Parathyroid adenoma (tissue), 2 donors: Measurements from ENCODE around the gene ACSM2A.
"Not testable (repeated sequence)": the region's sequence is repeated elsewhere in the genome, so short reads cannot be mapped to it uniquely, and the experiment has no call there.

Experiments used
- H2AFZ ChIP-seq: fragments of 300-600 bp; sonication (generic); one replicate; pipeline ENCODE4 v1.7.0; 2017; ENCODE audit warnings: antibody characterized with exemption, mild to moderate bottlenecking
- H3K27ac ChIP-seq: fragments of 300-600 bp; sonication (generic); one replicate; pipeline ENCODE4 v1.7.0; 2017
- H3K27me3 ChIP-seq: fragments of 300-600 bp; sonication (generic); one replicate; pipeline ENCODE4 v1.7.0; 2017; ENCODE audit warnings: low read length; ENCODE audit not compliant: control insufficient read depth, insufficient read depth
- H3K36me3 ChIP-seq: fragments of 300-600 bp; sonication (generic); one replicate; pipeline ENCODE4 v1.7.0; 2017; ENCODE audit warnings: low read length; ENCODE audit not compliant: control insufficient read depth, insufficient read depth
- H3K4me1 ChIP-seq: fragments of 300-600 bp; sonication (generic); one replicate; pipeline ENCODE4 v1.7.0; 2017; ENCODE audit warnings: control low read depth
- H3K4me2 ChIP-seq: fragments of 300-600 bp; sonication (generic); one replicate; pipeline ENCODE4 v1.7.0; 2017; ENCODE audit warnings: low read length
- H3K4me3 ChIP-seq: fragments of 300-600 bp; sonication (generic); one replicate; pipeline ENCODE4 v1.7.0; 2017; ENCODE audit warnings: low read depth, low read length
- H3K79me2 ChIP-seq: fragments of 300-600 bp; sonication (generic); one replicate; pipeline ENCODE4 v1.7.0; 2017; ENCODE audit warnings: control low read depth
- H3K9ac ChIP-seq: fragments of 300-600 bp; sonication (generic); one replicate; pipeline ENCODE4 v1.7.0; 2017; ENCODE audit warnings: mild to moderate bottlenecking
- H3K9me3 ChIP-seq: fragments of 300-600 bp; sonication (generic); one replicate; pipeline ENCODE4 v1.7.0; 2017; ENCODE audit warnings: low read length; ENCODE audit not compliant: control insufficient read depth
- TF ChIP-seq, protein P1 (sequence below): fragments of 300-600 bp; sonication (generic); IDR thresholded peaks from one replicate; pipeline ENCODE4 v1.7.0; 2017; ENCODE audit warnings: antibody characterized with exemption, mild to moderate bottlenecking
- donor health status: primary hyperparathyroidism.

The ACSM2A gene

DNA sequence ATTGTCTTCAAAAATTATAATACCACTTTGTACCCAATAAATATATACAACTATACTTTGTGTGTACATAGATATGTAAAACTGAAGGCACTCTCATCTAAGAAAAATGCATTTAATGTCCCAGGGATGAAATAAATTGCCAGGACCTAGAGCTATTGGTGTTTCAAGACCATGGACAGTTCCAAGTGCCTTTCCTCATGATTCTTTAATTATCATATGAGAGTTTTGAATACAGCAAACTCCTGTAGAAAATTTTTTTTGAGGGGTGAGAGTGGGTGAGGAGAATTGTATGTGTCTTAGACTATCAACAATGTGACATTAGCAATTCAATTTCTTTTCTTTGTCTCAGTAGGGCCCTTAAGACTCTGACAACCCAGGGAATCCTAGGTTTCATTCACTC lies 17.6 kb downstream of the ACSM2A start:
- H3K9ac ChIP-seq, H3K36me3 ChIP-seq, H3K9me3 ChIP-seq, H3K79me2 ChIP-seq, H3K4me1 ChIP-seq, H3K27ac ChIP-seq, H2AFZ ChIP-seq, H3K27me3 ChIP-seq, H3K4me2 ChIP-seq, H3K4me3 ChIP-seq: not testable (repeated sequence)

GRCh38 chr16:20469930-20470329 lies 18.6 kb downstream of the ACSM2A start:
- H3K9ac ChIP-seq, H3K36me3 ChIP-seq, H3K4me2 ChIP-seq, H3K79me2 ChIP-seq, H3K27ac ChIP-seq, H3K4me3 ChIP-seq, H2AFZ ChIP-seq, H3K4me1 ChIP-seq, H3K9me3 ChIP-seq, H3K27me3 ChIP-seq: not testable (repeated sequence)

GRCh38 chr16:20470732-20471131 lies 19.4 kb downstream of the ACSM2A start:
- H3K9me3 ChIP-seq, H3K4me2 ChIP-seq, H3K79me2 ChIP-seq, H3K4me1 ChIP-seq, H3K27ac ChIP-seq, H3K27me3 ChIP-seq, H3K36me3 ChIP-seq, H3K4me3 ChIP-seq, H3K9ac ChIP-seq, H2AFZ ChIP-seq: not testable (repeated sequence)

GRCh38 chr16:20477188-20477744 lies 25.9 kb downstream of the ACSM2A start:
- H3K9ac ChIP-seq, H3K9me3 ChIP-seq, H2AFZ ChIP-seq, H3K27ac ChIP-seq, H3K27me3 ChIP-seq, H3K79me2 ChIP-seq, H3K4me1 ChIP-seq, H3K36me3 ChIP-seq, H3K4me2 ChIP-seq, H3K4me3 ChIP-seq: not testable (repeated sequence)

DNA sequence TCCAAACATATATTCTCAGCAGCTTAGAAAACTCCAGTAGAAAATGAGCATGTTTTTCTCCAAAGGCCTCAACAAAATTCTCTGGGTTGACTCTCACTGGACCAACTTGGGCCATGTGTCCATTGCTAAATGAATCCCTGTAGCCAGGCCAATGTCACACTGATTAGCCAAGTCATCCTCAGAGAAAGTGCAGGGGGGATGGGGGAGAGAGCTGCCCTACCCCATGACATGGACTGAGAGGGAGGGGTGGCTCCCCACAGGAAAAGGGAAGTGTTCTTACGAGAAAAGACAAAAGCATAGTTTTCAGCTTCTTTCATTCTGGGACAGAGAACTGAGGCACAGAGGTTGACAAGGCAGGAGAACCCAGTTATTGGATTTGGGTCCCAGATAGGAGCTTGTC lies 32.7 kb downstream of the ACSM2A start:
- not testable (repeated sequence) for H3K79me2 ChIP-seq, H3K4me2 ChIP-seq, H3K4me3 ChIP-seq, H3K36me3 ChIP-seq, H2AFZ ChIP-seq, H3K27me3 ChIP-seq, H3K27ac ChIP-seq, H3K9me3 ChIP-seq, H3K4me1 ChIP-seq, H3K9ac ChIP-seq

DNA sequence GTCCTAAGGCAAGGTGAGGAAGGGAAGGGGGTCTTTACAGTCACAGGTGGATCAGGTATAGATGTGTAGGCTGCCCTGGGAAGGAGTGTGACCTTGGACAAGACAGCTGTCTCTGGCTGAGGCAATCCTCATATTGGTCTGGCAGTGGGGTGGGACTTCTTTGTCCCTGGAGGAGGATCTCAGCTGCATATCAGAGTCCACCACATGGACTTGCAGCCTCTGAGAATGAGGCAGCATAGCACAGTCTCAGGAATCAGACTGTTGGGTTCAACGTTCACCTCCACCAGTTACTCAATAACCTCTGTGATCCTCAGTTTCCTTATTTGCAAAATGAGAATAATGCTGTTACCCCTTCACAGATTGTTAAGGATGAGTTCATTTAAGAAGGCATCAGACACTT lies 33.4 kb downstream of the ACSM2A start:
- TF ChIP-seq, protein P1, sequence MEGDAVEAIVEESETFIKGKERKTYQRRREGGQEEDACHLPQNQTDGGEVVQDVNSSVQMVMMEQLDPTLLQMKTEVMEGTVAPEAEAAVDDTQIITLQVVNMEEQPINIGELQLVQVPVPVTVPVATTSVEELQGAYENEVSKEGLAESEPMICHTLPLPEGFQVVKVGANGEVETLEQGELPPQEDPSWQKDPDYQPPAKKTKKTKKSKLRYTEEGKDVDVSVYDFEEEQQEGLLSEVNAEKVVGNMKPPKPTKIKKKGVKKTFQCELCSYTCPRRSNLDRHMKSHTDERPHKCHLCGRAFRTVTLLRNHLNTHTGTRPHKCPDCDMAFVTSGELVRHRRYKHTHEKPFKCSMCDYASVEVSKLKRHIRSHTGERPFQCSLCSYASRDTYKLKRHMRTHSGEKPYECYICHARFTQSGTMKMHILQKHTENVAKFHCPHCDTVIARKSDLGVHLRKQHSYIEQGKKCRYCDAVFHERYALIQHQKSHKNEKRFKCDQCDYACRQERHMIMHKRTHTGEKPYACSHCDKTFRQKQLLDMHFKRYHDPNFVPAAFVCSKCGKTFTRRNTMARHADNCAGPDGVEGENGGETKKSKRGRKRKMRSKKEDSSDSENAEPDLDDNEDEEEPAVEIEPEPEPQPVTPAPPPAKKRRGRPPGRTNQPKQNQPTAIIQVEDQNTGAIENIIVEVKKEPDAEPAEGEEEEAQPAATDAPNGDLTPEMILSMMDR = no peak
- Histone ChIP-seq H3K36me3 (no peaks in the 10 kb centered on the region), H3K79me2 (no peaks in the 10 kb centered on the region), H3K9ac (no peak overlapping the region), H3K27ac (no peak overlapping the region), H3K4me2 (no peak overlapping the region), H3K4me1 (no peaks in the 10 kb centered on the region), H3K4me3 (no peak overlapping the region), H3K27me3 (no peaks in the 10 kb centered on the region), H3K9me3 (no peaks in the 10 kb centered on the region), H2AFZ (no peak overlapping the region)

DNA sequence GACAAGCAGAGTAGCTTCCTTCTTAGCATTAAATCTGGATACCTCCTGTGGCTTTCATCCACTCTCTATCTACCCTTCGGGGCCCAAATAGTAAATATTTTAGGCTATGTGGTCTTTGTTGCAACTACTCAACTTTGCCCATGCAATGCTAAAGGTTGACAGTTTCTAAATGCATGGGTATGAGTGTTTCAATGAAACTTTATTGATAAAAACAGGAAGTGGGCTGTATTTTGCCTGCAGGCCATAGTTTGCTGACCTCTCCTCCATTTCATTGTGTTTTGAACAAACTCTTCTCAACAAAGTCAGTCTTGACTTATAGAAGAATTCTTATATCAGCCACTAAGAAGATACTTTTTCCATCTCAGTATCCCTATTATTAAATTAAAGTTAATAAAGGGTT lies 34.1 kb downstream of the ACSM2A start:
- Histone ChIP-seq H3K27ac (no peak overlapping the region), H3K27me3 (no peaks in the 10 kb centered on the region), H3K79me2 (no peaks in the 10 kb centered on the region), H3K4me2 (no peak overlapping the region), H3K9me3 (no peaks in the 10 kb centered on the region), H3K4me3 (no peak overlapping the region), H3K4me1 (no peaks in the 10 kb centered on the region), H3K36me3 (no peaks in the 10 kb centered on the region), H3K9ac (no peak overlapping the region), H2AFZ (no peak overlapping the region)
- TF ChIP-seq, protein P1 = no peak

DNA sequence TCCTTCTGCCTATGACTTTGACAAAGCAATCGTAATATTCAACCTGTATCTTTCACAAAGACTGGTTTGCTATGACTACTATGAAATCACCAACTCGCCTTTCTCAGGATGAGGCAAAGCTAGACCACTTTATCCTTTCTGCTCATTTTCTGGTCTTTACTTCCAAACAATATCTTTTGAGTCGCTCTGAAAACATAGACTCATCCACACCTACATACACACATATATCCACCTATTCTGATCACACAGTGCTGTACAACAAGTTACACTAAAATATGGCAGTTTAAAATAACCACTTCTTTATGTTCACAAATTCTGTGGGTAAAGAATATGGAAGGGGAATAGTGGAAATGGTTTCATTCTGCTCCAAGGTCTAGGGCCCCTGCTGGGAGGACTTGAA lies 39.7 kb downstream of the ACSM2A start:
- H3K9me3 ChIP-seq, H3K27me3 ChIP-seq, H3K4me2 ChIP-seq, H3K9ac ChIP-seq, H3K79me2 ChIP-seq, H3K4me3 ChIP-seq, H2AFZ ChIP-seq, H3K27ac ChIP-seq, H3K4me1 ChIP-seq, H3K36me3 ChIP-seq: not testable (repeated sequence)

GRCh38 chr16:20491448-20491847 lies 40.1 kb downstream of the ACSM2A start:
- not testable (repeated sequence) for H3K27me3 ChIP-seq, H3K36me3 ChIP-seq, H3K4me2 ChIP-seq, H3K79me2 ChIP-seq, H3K9ac ChIP-seq, H3K27ac ChIP-seq, H2AFZ ChIP-seq, H3K9me3 ChIP-seq, H3K4me1 ChIP-seq, H3K4me3 ChIP-seq
